ENCODE data around the gene APBB1.
A peak's percentile ranks its signal among the peaks of the same experiment; 100 is the strongest.

APBB1 gene

GRCh38 chr11:6419009-6419631 is at the start of gene APBB1:
Gene APBB1, minus strand, starts transcription at chr11:6419094. Its CDS starts 7,747 bp downstream, at chr11:6411347.
- peak; percentile 57 for DNase-seq (ENCODE audit: low read depth, low spot score)

DNA sequence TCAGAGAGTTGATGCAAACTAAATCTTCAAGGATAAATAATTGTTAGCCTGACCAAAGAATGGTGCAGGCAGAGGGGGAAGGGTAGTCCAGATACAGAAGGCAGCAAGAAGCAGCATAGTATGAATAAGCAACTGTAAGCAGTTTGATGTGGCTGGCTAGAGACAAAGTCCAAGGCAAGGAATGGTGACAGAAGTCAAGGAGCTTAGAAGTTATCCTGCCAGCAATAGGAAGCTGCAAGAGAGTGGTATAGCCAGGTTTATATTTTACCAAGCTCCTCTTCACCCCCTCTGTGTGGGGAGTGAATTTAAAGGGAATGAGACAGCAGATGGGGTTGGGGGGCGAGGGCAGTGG is 40.2 kb upstream of the APBB1 start:
- DNase-seq (ENCODE audit: low read depth, low spot score), result no peak

DNA sequence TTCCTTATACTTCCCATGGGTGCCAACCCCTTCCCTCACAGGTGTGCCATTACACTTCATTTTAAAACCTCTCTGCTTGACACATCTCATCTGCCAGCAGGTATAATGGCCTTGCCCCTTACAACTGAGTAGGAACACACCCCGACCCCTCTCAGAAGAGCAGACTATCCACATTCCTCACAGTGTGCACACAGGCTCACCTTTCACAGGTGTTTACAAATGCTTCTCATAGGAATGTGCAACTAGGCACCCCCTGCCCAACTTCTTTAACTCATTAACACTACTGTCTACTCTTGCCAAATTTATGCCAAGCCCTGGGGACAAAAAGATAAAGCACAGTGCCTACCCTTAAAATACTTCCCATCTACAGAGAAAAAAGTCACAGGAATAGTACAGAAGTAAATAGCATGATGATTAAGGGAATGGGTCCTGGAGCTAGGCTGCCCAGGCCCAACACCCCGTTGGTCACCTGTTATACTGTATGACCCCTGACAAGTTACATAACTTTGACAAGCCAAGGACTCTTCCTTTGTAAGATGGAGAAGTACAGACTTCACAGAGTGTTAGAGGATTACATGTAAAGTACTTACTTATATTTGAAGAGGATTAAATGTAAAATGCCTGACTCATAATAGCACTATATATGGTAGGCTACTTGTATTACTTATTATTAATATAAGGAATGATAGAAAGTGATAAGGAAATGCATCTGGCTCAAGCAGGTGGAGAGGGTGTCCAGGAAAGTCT is 39.6 kb upstream of the APBB1 start:
- no peak for DNase-seq (ENCODE audit: low read depth, low spot score)

GRCh38 chr11:6457581-6458320 is 38.9 kb upstream of the APBB1 start:
- DNase-seq (ENCODE audit: low read depth, low spot score), result no peak

DNA sequence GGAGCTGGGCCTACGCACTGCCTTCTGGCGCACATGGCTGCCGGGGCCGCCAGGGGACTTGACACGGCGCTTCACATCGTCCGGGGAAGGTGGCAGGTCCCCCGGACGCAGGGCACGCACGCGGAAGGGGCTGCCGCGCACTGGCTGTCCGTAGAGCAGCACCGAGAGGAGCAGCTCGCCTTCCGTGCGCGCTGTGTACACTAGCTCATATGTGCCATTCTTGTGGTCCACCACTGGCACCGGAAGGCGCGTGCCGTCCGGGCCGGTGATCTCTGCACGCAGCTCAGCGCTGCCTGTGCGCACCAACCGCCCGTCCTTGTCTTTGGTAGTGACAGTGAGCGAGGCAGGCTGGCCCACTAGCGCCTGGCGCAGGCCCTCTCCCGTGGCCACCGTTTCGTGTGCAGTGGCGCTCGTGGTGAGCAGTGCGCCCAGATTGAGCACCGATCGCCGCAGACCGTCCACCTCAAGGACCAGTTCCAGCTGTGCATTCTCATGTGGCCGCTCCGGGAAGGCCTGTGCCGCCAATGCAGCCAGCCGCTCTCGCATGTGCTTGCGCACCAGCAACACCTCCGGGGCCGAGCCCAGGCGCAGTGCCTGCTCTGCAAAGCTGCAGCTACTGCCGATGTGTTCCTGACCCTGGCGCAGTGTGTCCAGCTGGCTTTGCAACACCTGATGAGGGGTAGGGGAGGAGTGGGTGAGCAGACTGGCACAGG is 37.6 kb upstream of the APBB1 start:
- no peak for DNase-seq (ENCODE audit: low read depth, low spot score)

- DNase-seq (ENCODE audit: low read depth, low spot score), result no peak
These were observed 36.2 kb upstream of the APBB1 start for GRCh38 chr11:6455070-6455469.

DNA sequence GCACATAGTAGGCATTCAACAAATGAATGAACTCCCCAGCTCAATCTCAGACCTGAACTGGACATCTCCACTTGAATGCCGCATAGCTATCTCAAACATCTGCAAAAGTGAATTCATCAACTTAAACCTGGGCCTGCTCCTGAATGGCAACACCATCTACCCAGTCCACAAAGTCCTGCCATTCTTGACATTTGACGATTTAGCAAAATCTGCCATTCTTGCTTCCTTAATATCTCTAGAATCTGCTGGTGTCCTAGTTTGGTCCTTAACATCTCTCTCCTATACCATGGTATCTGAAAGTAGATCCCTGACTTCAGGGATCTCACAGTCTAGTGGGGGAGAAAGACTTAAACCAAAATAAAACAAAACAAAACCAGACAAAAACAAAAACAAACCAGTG is 34.3 kb upstream of the APBB1 start:
- no peak for DNase-seq (ENCODE audit: low read depth, low spot score)

- DNase-seq (ENCODE audit: low read depth, low spot score), result no peak
These were observed 33.3 kb upstream of the APBB1 start for GRCh38 chr11:6452219-6452618.

- no peak for DNase-seq (ENCODE audit: low read depth, low spot score)
These were observed 29.7 kb upstream of the APBB1 start for GRCh38 chr11:6448574-6448973.

DNA sequence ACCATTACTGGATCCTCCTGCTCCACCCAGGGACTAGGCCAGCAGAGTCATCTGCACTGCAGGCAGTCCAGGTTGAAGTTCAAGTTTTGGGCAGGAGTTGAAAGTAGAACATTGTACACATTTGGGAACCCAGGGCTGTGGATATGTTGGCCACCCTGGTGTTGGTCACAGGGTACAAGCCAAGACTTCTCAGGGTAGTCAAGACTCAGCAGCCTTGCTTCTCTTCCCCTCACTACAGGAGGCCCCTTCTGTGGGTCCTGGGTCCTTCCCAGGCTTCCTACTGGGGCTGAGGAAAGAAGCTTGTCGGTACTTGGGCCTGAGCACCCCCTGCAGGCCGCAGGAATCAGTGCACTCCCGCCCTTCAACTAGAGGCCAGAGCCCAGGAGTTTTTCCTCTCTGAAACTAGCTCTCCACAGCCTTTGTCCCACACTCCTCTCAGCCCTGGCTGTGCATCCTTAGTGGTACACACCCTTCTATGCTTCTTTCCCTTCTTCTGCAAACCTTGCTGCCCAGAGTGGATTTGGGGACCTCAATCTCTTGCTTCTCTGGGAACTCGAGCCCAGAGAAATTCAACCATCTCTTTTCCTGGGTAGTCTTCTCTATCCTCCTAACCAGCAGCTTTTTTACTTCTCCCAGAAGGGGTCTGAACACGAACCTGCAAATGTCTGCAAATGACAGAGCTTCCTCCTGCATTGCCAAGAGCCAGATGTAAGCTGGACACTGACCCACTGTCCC is 24.5 kb upstream of the APBB1 start:
- peak; percentile 80 for DNase-seq (ENCODE audit: low read depth, low spot score)

GRCh38 chr11:6442441-6442840 is 23.5 kb upstream of the APBB1 start:
- no peak for DNase-seq (ENCODE audit: low read depth, low spot score)

DNA sequence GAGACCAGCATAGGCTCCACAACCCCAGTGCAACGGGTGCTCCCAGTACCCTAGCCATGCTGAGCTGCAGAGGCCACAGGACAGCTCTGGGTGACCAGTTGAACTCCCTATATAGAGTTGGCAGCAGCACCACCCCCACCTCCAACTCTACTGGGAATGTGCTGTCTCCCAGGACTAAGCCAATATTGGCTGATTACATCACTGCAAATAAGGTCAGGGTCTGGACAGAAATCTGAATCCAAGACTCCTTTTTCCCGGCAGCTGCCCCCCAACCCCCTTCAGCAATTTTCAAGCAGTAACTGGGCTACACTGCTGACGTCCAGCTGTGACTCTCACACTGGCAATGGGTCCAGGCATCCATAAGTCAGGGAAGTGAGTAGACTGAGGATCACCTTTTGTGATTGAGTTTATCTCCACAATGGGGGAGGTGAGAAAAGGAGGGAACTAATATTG is 22.0 kb upstream of the APBB1 start, which contains the start of gene HPX:
Gene HPX, minus strand, starts transcription at position 82 of the 453 bp plus-strand sequence. Its CDS starts 24 bp downstream, at position 58.
- DNase-seq (ENCODE audit: low read depth, low spot score), result no peak

- peak; percentile 71 for DNase-seq (ENCODE audit: low read depth, low spot score)
These were observed 20.2 kb upstream of the APBB1 start for GRCh38 chr11:6438979-6439571.

GRCh38 chr11:6437993-6438392 is 19.1 kb upstream of the APBB1 start:
- no peak for DNase-seq (ENCODE audit: low read depth, low spot score)

- DNase-seq (ENCODE audit: low read depth, low spot score), result no peak
These were observed 18.5 kb upstream of the APBB1 start for GRCh38 chr11:6437423-6437822.

- DNase-seq (ENCODE audit: low read depth, low spot score), result no peak
These were observed 15.2 kb upstream of the APBB1 start for GRCh38 chr11:6433998-6434660.

- peak; percentile 26 for DNase-seq (ENCODE audit: low read depth, low spot score)
These were observed 13.0 kb upstream of the APBB1 start for GRCh38 chr11:6431861-6432260.

- no peak for DNase-seq (ENCODE audit: low read depth, low spot score)
These were observed 8.6 kb upstream of the APBB1 start for GRCh38 chr11:6427516-6427915.

DNA sequence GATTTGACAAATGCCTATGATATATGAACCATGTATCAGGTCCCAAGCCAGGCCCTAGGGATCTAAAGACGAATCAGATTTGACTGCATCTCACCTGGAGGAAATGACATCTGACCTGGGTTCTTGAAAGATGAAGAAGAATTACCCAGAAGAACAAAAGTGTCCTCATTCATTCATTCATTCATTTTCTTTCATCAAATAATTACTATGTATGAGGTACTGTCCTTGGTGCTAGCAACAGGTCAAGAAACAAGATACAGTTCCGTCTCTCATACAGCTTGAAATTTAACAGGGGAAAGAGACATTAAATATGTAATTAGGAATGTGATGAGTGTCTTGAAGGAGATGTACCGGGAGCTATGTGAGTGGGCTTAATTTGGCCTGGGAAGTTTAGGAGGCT is 1.8 kb upstream of the APBB1 start:
- DNase-seq (ENCODE audit: low read depth, low spot score), result no peak

DNA sequence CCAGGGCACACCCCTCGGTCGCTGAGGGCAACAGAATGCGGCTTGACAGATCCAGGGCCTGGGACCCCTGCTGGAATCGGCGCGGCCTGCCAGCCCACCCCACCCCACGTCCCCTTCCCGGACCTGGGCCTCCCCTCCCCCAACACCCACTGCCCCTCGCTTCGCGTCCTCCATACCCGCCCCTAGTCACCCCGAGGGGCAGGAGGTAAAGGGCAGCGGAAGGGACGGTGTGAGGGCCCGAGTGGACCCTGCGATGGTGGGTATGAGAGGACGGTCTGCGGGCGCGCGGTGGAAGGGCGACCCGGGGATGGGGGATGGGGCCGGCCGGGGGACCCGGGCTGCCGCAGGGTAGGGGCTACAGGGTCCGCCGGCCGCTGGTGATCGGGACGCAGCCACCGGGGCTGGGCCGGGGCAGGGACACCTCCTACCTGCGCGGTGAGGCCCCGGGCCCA is 311 bp downstream of the APBB1 start:
- DNase-seq (ENCODE audit: low read depth, low spot score), result no peak
